ENCODE measurements around the gene KRTAP5-6.
"Not testable (repeated sequence)": the region's sequence is repeated elsewhere in the genome, so short reads cannot be mapped to it uniquely, and the experiment has no call there.

Gene KRTAP5-6

DNA sequence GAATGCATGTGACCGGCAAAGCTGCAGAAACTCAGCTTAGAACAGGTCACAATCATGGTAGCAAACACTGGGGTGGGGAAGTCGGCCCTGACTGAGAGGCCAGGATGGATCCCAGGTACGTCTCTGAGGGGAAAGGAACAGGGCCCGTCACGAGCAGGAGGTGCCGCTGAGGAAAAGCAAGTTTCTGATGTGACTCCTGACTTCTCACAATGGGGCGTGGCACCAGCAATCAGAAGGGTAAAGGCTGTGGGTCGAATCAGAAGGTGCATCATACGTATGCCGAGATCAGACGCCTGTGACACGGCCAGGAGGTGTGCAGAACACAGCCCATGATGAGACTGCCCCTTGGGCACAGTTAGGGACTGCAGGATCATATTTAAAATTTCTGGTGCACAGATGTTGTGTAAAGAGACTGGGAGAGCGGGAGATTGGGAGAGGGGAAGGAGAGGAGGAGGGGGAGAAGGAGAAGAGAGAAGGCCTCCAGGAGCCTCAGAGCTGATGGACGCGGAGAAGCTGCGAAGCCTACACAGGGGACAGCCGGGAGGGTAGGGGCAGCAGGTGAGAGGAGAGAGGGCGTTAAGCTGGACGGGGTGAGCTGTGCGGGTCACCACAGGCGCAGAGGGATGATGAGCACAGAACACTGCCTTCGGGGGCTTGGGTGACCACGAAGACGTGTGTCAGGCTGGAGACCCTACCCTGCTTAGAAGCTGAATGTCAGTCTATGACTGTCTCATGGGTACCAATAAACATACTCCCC, 36.7 kb upstream of the KRTAP5-6 start:
- in situ Hi-C loops (cut with HindIII; ENCODE audit: low pct_ligation_motif_present, low pct_unique_long_range_greater_than_20kb, low sequenced_read_pairs): no loop called here
- DNase-seq: no peak

DNA sequence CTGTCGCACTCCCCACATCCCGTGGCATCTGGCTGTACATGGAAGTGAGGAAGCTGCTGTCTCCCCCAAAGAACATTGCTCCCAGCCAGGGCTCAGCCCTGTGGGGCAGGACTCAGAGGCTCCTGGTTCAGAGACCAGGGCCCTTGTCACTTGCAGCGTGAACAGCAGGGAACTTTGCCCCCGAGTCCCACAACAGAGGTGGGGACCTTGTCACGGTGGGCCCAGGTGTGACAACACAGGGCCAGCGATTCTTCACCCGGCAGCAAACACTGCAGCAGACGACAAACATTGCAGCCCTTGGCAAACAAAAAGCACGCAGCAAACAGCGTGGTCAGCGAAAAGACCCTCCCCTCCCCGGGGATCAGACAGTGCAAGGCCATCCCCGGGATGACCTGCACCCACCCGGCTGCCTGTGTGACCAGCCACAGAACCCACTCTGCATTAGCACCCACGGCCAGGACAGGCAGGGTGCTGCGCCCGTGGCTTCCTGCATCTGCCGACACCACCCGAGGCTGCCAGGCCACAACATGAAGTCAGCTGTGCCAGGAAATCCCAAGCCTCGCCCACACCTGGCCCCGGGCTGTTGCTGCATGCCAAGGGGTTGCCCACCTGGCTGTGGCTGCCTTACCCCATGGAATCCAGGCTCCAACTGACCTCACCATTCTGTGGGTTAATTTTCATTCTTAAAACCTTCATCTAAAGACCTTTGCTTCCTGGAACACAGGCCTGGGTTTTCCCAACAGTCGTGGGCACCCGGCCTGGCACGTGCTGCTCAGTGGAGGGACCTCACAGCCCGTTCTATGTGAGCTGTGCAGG, 35.3 kb upstream of the KRTAP5-6 start:
- in situ Hi-C loops (cut with HindIII; ENCODE audit: low pct_ligation_motif_present, low pct_unique_long_range_greater_than_20kb, low sequenced_read_pairs); DNase-seq: not testable (repeated sequence)

DNA sequence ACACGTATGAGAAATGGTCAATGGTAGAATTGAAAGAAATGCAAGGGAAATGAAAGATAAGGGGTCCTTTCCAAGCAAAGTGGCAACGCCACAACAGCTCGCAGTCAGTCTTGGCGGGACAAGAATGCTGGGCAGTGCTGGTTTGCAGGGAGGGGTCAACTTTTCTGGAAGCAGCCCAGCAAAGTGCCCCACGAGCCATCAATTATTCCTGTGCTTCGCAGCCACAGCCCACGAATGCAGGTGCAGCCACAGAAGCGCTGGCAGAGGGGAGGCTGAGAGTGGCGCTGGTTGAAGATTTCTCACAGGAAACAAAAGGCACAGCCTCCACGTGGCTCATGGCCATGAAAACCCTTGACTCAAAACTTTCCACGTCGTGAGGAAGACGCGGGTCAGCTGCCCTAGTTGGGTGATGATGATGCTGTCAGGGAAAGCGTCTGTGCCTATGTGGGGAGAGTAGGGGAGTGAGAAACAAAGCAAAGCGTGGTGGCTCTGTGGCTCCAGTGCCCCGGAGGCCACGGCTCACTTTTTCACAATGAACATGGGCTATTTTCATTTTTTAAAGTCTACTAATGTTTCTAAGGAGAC, 34.2 kb upstream of the KRTAP5-6 start:
- DNase-seq; in situ Hi-C loops (cut with HindIII; ENCODE audit: low pct_ligation_motif_present, low pct_unique_long_range_greater_than_20kb, low sequenced_read_pairs): not testable (repeated sequence)

DNA sequence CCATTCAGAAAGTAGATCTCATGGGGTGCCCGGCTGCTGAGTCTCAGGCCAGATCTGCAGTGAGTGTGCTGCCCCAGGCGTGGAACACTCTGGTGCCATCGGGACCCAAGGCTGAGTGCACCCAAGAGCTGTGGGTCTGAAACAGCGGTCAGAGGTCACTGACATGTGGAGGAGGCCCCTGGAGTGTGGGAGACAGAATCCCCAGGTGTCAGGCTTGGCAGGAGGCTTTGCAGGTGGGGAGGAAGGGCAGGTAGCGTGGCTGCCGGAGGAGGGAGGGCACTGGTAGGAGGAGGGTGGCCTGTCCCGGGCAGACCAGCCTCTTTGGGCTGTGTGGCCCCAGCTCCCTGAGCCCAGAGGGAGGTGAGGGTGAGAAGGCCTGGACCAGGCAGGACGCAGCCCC, 31.7 kb upstream of the KRTAP5-6 start:
- in situ Hi-C loops (cut with HindIII; ENCODE audit: low pct_ligation_motif_present, low pct_unique_long_range_greater_than_20kb, low sequenced_read_pairs): no loop called here
- DNase-seq: no peak

DNA sequence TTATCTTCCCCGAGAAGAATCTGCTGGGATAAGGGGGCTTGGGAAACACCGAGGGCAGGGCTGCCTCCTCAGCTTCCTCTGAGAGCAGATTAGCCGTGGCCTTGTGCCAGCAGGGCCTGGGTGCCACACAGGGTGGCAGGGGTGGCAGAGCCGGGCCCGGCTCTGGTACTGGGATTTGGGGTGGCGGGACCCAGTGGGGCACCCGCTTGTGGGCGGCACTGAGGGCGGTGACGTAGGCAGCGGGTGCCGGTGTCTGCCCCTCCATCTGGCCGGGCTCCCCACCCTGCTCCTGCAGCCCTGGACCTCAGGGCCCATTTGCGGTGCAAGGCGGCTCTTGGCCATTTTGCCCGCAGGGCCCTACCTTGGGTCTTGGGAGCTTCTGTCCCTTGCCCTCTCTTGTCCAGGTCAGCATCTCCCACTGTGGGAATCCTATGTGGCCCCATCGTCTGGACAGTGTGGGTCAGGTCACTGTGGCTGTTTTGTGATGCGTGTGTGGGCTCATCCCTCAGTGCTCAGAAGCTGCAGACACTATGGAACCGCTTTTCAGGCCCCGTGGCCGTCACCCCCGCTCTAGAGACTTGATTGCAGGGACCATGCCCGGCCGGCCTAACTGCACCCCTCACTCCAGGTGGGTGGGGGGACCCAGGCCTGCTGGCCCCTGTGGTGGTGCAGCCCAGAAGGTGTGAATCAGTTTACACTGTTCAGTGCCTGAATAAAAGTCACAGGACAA, 29.7 kb upstream of the KRTAP5-6 start:
- in situ Hi-C loops (cut with HindIII; ENCODE audit: low pct_ligation_motif_present, low pct_unique_long_range_greater_than_20kb, low sequenced_read_pairs): no loop called here
- no peak for DNase-seq

DNA sequence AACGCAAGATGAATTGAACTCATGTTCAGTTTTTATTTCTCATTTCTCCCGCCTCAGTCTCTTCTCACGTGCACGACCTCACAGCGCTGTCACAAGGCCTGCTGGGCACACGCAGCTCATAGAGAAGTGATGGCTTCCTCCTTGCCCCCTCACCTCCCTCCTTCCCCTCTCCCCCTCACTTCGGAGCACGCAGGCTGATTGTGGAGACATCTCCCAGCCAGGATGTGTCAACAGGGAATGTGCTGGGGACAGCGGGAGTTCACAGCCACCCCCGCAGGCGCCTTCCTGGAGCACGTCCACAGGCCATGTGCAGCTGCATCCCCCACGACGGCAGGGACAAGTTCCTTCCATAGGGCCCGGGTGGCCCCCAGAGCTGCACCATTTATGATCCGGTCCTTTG, 29.1 kb upstream of the KRTAP5-6 start:
- in situ Hi-C loops (cut with HindIII; ENCODE audit: low pct_ligation_motif_present, low pct_unique_long_range_greater_than_20kb, low sequenced_read_pairs): no loop called here
- no peak for DNase-seq

DNA sequence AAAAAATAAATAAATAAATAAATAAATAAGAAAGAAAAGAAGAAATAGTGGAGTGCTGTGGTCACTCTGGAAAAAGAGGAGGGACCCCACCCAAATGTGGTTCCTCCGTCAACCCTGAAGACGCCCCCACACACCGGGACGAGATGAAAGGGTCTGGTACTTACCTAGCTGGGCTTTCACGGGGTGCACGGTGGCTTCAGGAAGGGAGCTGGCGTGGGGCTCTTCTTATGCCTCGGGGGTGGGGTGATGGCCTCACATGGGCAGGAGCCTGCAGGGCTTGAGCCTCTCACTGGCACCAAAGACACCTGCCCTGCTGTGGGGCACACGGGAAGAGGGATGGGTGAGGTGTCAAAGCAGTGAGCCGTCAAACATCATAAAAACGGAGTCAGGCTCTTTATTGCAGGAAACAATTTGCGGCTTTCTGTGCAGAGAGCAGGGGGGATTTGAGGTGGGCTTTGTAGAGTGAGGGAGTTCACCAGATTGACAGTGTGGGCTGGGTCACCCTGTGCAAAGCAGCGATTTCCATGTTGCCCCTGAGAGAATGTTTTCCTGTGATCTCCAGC, 28.0 kb upstream of the KRTAP5-6 start:
- DNase-seq: no peak
- in situ Hi-C loops (cut with HindIII; ENCODE audit: low pct_ligation_motif_present, low pct_unique_long_range_greater_than_20kb, low sequenced_read_pairs): no loop called here

DNA sequence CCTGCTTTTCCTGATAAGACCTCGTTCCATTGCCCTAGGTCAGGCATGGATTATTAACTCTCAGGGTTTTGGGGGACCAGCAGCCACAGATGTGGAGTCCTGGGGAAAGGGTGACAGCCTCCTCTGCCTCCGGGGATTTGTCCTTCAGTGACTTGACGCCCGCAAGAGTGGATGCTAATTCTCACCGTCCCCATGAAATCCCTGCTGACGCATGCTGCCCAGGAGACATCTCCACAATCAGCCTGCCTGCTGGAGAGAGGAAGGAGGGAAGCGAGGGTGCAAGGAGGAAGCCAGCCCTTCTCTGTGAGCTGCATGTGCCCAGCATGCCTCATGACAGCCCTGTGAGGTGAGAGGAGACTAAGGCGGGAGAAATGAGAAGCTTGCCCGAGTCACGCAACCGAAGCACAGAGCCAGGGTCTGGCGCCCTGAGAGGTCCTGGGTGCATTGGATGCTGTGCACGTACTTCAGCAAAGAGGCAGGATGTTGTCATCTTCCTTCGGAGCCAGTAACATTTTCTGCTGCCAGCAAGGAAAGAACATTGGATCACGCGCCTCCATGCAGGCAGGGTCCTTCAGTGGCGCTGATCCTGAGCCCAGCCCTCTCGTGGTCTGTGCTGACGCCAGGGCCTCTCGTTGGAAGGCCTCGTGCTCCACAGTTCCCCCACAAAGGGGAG, 27.3 kb upstream of the KRTAP5-6 start:
- DNase-seq: no peak
- in situ Hi-C loops (cut with HindIII; ENCODE audit: low pct_ligation_motif_present, low pct_unique_long_range_greater_than_20kb, low sequenced_read_pairs): no loop called here

DNA sequence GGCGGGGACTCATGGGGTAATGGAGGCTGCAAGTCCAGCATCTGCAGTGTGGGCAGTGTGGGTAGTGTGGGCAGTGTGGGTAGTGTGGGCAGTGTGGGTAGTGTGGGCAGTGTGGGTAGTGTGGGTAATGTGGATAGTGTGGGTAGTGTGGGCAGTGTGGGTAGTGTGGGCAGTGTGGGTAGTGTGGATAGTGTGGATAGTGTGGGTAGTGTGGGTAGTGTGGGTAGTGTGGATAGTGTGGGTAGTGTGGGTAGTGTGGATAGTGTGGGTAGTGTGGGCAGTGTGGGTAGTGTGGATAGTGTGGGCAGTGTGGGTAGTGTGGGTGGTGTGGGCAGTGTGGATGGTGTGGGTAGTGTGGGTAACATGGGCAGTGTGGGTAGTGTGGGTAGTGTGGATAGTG, 26.5 kb upstream of the KRTAP5-6 start:
- DNase-seq; in situ Hi-C loops (cut with HindIII; ENCODE audit: low pct_ligation_motif_present, low pct_unique_long_range_greater_than_20kb, low sequenced_read_pairs): not testable (repeated sequence)

DNA sequence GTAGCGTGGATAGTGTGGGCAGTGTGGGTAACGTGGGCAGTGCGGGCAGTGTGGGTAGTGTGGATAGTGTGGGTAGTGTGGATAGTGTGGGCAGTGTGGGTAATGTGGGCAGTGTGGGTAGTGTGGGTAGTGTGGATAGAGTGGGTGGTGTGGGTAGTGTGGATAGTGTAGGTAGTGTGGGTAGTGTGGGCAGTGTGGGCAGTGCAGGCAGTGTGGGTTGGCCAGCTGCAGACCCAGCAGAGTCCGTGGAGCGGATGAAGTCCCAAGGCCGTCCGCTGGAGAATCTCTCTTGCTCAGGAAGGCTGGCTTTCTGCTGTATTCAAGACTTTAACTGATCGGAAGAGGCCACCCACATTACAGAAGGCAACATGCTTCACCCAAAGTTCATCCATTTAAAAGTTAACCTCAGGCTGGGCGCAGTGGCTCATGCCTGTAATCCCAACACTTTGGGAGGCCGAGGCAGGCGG, 26.1 kb upstream of the KRTAP5-6 start:
- DNase-seq: no peak
- in situ Hi-C loops (cut with HindIII; ENCODE audit: low pct_ligation_motif_present, low pct_unique_long_range_greater_than_20kb, low sequenced_read_pairs): no loop called here

DNA sequence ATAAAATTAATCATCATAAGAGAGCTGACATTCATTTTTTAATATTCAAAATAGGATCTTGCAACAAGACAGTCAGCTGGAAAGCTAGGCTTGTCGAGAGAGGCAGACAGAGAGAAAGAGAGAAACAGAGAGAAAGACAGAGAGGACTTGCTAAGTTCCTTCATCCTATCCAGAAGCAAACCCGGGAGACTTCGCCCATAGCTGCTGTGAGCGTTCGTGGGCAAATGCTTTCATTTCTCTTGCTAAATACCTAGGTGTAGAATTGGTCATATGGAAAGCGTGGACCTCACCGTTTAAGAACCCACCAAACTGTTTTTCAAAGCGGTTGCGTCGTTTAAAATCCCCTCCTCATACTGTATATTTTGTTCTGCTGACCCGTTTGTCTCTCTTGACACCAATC, 25.3 kb upstream of the KRTAP5-6 start:
- in situ Hi-C loops (cut with HindIII; ENCODE audit: low pct_ligation_motif_present, low pct_unique_long_range_greater_than_20kb, low sequenced_read_pairs): no loop called here
- no peak for DNase-seq

DNA sequence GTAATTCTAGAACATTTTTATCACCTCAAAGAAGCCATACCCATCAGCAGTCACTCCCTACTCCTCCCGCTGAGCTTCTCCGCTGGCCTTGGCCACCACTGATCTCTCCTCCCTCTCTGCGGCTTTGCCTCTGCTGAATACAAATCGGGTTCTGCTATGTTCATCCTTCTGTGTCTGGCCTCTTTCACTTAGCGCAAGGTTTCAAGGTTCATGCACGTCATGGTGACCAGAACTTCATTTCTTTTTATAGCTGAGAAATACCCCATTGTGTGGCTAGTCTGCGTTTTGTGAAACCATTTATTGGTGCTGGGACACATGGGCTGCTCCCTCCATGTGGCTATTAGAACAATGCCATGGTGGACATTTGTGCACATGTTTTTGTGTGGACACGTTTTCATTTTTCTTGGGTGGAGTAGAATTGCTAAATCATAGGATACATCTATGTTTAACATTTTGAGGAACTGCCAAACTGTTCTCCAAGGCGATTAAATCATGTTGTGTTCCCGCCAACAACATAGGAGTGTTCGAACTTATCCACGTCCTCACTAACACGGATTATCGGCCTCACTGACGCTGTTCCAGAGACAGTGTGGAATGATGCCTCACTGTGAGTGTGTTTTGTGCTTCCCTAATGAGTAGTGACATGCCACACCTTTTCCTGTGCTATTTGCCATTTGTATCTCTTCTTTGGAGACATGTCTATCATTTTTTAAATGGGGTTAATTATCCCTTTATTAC, 24.2 kb upstream of the KRTAP5-6 start:
- DNase-seq: no peak

DNA sequence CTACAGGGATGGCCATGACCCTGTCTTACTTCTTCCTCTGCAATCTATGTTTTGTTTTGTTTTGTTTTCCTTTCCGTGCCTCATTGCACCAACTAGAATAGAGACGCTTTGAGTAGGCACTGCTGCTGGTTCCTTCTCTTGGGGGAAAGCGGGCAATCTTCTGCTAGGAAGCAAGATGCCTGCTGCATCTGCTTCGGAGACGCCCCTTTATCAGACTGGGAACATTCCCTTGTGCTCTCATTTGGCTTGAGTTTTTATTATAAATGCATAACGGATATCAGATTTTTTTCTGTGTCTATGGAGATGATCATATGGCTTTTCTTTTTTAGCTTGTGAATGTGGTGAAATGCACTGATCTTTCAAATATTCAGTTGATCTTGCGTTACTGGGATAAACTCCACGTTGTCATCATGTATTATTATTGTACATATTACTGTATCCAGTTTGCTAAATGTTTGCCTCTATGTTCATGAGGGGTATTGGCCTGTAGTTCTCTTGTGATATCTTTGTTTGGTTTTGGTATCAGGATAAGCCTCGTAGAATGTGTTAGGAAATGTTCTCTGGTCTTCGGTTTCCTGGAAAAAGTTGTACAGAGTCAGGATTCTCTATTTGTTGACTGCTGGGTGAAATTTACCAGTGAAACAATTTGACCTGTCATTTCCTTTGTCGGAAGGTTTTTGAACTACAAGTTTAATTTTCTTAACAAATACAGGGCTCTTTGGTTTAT, 23.4 kb upstream of the KRTAP5-6 start:
- no peak for DNase-seq
- in situ Hi-C loops (cut with HindIII; ENCODE audit: low pct_ligation_motif_present, low pct_unique_long_range_greater_than_20kb, low sequenced_read_pairs): no loop called here

More for the DNA sequence above, 24.2 kb upstream of the KRTAP5-6 start:
- in situ Hi-C loops (cut with HindIII; ENCODE audit: low pct_ligation_motif_present, low pct_unique_long_range_greater_than_20kb, low sequenced_read_pairs): no loop called here

DNA sequence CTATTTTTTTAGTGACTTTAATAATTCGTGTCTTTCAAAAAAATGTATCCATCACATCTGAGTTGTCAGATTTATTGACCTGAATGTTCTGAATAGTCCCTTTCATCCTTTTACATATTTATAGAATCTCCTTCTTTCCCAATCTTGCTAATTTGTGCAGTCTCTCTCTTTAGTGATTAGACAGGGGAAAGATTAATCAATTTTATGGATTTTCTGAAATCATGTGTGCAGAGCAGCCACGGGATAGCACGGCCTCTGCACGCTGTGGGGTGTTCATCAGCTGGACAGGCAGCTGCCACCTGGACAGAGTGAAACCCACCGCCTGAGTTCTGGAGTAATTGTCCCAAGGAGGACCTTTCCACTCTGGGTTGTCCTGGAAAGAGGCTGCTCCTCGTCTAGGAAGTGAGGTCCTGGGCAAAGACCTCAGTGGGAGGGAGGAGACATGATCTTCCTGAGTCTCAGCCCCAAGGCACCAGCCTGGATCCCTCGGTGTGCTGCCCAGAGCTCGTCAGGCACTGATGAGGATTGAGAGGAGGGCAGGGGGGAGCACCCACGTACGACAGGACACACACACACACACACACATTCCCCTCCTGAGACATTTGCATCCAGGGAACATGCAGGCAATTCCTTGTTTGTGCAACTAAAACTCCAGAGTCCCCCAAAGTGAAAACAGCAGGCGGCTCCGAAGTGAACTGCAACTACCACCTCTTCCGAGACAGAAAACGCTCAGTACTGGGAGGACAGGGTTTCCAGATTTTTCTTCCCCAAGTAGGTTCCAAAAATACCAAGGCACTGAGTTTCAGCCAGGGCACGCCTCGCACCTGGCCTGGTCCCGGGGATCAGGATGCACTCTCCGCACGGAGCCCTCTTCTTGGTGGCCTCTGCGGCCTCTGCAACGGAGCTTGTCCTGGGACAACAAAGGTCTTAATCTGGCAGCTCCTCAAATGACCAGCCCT, 22.5 kb upstream of the KRTAP5-6 start:
- DNase-seq: no peak
- in situ Hi-C loops (cut with HindIII; ENCODE audit: low pct_ligation_motif_present, low pct_unique_long_range_greater_than_20kb, low sequenced_read_pairs): no loop called here

DNA sequence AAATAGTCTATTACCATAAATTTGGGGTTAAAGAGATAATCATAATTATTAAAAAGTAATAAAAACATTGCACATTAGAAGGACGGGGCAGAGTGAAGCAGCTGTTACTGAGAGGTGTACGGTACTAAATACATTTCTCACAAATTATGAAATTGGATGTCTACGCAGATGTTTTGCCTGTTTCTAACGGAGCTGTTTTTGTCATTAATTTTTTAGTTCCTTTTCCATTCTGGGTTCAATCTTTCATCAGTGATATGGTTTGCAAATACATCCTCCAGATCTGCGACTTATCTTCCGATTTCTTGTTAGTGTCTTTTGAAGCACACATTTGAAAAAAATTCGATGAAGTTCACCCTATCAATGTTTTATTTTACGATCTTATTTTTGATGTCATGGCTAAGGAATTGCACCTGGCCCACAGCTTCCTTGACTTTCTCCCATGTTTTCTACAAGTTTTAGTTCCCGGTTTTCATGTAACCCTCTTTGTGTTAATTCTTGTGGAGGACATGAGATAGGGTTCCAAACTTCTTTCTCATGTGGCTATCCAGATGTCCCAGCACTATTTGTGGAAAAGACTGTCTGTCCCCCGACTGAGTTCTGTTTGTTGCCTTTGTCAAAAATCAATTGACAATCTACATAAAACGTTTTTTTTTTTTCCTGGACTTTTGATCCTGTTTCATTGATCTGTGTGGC, 21.3 kb upstream of the KRTAP5-6 start:
- no peak for DNase-seq
- in situ Hi-C loops (cut with HindIII; ENCODE audit: low pct_ligation_motif_present, low pct_unique_long_range_greater_than_20kb, low sequenced_read_pairs): no loop called here
